Panc1 (cell line): Measurements from ENCODE around the gene CATSPERE. TPM values are rescaled to one million over a fixed set of nuclear protein-coding genes. Genes with fewer than 3 reads are reported as not detected.

Source experiments
- ATAC-seq: fragments of 200-7000 bp; cut with Tn5 transposase; 2 replicates; pipeline ENCODE4 v1.9.1; 2020; ENCODE audit warnings: mild to moderate bottlenecking, moderate library complexity
- BruUV-seq: library from RNA; stranded (reverse); fragments of 400-500 nt; replicated peaks from 2 replicates; lab custom pipeline; 2021; lab: Mats Ljungman, UMichigan
- CTCF ChIA-PET: fragments of 300-600 bp; sonication (Branson Sonifier 250); formaldehyde crosslinking; loops from one replicate; lab custom pipeline; 2022; ENCODE audit warnings: antibody characterized with exemption; lab: Charles Lee
- POLR2A ChIA-PET: fragments of 300-600 bp; sonication (Branson Sonifier 250); formaldehyde crosslinking; loops from one replicate; lab custom pipeline; 2022; ENCODE audit warnings: antibody characterized with exemption; lab: Charles Lee
- DNase-seq: peaks from one replicate; pipeline ENCODE4 v3.0.0-alpha.2; 2010; ENCODE audit warnings: low read depth, low spot score
- H3K27ac ChIP-seq: 2 replicates; pipeline ENCODE4 v1.5.1; 2011; ENCODE audit warnings: mild to moderate bottlenecking, low read length, inconsistent platforms
- H3K27me3 ChIP-seq: fragments of 200-500 bp; sonication (Bioruptor generic); 2 replicates; pipeline ENCODE4 v1.6.0; 2014; ENCODE audit warnings: low read length, inconsistent platforms; ENCODE audit not compliant: control insufficient read depth, insufficient read depth
- H3K36me3 ChIP-seq: fragments of 200-500 bp; sonication (Bioruptor generic); 2 replicates; pipeline ENCODE4 v1.5.1; 2014; ENCODE audit warnings: inconsistent platforms, mild to moderate bottlenecking, low read length, moderate library complexity; ENCODE audit not compliant: control insufficient read depth, insufficient read depth
- H3K4me1 ChIP-seq: 2 replicates; pipeline ENCODE4 v1.5.1; 2011; ENCODE audit warnings: inconsistent platforms, mild to moderate bottlenecking, low read length, moderate library complexity; ENCODE audit not compliant: control insufficient read depth, insufficient read depth
- H3K4me3 ChIP-seq, 2 experiments: 2 replicates each; pipeline ENCODE4 v1.5.1; 2011 to 2012; ENCODE audit warnings: low read depth in 2 of 2, low read length in 2 of 2, mild to moderate bottlenecking in 2 of 2, inconsistent platforms in 1 of 2, moderate library complexity in 1 of 2
- H3K9me3 ChIP-seq: fragments of 200-500 bp; sonication (Bioruptor generic); 2 replicates; pipeline ENCODE4 v1.5.1; 2014; ENCODE audit warnings: low read depth, mild to moderate bottlenecking, inconsistent platforms, low read length, moderate library complexity; ENCODE audit not compliant: control insufficient read depth, insufficient read depth
- POLR2AphosphoS5 ChIP-seq: IDR thresholded peaks from 2 replicates; pipeline ENCODE4 v1.6.1; 2012; ENCODE audit warnings: mild to moderate bottlenecking, low read depth, low read length, moderate library complexity
- SIN3A ChIP-seq: IDR thresholded peaks from 2 replicates; pipeline ENCODE4 v1.6.1; 2012; ENCODE audit warnings: low read depth, mild to moderate bottlenecking, low read length, moderate library complexity, borderline replicate concordance; ENCODE audit not compliant: insufficient read depth
- TCF7L2 ChIP-seq: IDR thresholded peaks from 2 replicates; pipeline ENCODE4 v1.6.1; 2011; ENCODE audit warnings: mild to moderate bottlenecking, low read depth, low read length, inconsistent platforms
- in situ Hi-C: cut with HindIII; loops from 2 replicates; pipeline ENCODE4 v1.10.0; 2016; ENCODE audit warnings: low sequenced_read_pairs, low pct_unique_long_range_greater_than_20kb
- intact Hi-C: fragments of 100-400 bp; cut with micrococcal nuclease; formaldehyde crosslinking; loops from one replicate; pipeline ENCODE4 v1.10.0; 2022; ENCODE audit not compliant: unreplicated experiment
- total RNA-seq: library from RNA; stranded (reverse); gene quantifications from one replicate; pipeline ENCODE4 v1.2.1, GENCODE V29; 2021; ENCODE audit not compliant: unreplicated experiment
- TF ChIP-seq, protein P1 (sequence below), 2 experiments: IDR thresholded peaks; 2 replicates each; pipeline ENCODE4 v1.6.1; 2011 to 2012; ENCODE audit warnings: low read depth in 2 of 2, control low read depth in 1 of 2, low read length in 1 of 2, mild to moderate bottlenecking in 1 of 2, moderate library complexity in 1 of 2; ENCODE audit not compliant: insufficient read depth in 1 of 2
- TF ChIP-seq, protein P2 (sequence below): fragments of 450-650 bp; IDR thresholded peaks from 2 replicates; pipeline ENCODE4 v1.5.1; 2017; ENCODE audit warnings: mild to moderate bottlenecking

The CATSPERE gene
- total RNA-seq, 1 experiment from 2014 or later = 0.31 TPM

DNA sequence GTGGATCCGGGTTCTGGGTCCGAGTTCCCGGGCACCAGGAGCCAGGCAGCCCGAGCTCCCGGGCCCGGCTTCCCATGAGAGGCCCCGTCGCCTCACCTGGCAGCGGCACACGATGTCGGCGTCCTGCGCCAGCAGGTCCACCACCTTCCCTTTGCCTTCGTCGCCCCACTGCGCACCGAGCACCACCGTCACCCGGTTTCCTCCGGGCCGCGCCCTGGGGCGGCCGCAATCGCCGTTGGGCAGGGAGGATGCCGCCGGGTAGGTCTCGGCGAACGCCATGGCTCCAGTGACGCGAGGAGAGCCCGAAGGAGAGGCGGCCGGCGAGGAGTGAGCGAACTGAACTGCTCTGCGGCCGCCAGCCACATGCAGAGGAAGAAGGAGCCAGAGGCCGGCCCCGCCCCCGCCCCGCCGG lies 9.5 kb upstream of the CATSPERE start, which contains the start of gene ADSS2:
ADSS2 (minus strand) TSS at position 371 of the 412 bp plus-strand sequence; CDS start at position 279, 92 bp downstream.
- in situ Hi-C loops = no loop called here
- no TSS peak for BruUV-seq
- ATAC-seq = peak; percentile 57

DNA sequence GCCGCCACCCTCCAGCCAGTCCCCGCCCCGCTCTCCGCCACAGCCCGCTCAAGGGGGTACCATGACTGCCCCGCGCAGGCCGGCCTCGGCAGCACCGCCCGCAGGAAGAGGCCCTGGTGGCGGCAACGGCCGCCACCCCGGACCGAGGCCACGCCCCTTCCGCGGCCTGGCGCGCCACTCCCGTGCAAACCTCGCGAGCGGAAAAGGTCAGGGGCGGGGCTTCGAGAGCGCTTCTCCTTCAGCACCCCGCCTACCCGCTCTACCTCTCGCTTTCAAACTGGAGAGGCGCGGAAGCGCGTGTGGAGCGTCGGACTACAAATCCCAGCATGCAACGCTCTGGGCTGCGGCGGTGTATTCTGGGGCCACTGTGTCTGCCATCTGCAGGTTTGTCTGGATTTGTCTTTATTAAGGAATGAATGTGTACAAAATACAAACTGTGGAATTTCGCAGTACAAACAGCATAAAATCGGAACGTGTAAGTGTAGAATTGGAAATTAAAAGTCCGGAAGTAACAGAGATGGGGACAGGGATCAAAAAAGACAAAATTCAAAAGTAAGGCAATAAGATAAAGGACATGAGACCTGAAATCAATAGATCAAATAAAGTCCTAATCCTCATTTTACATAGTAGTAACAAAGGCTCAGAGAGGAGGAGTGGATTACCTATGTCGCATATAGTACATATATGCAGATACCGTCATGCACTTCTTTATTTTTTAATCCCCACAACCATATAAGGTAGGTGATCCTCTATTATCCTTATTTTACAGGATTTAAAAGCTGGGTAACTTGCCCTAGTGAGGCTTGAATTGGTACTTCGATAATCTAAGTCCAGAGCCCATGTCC lies 8.9 kb upstream of the CATSPERE start:
- Histone ChIP-seq H3K27ac (peak overlapping the region; percentile 94), H3K27me3 (no peaks in the 10 kb centered on the region), H3K4me3 (peak overlapping the region; percentile 35 to 99), H3K36me3 (no peaks in the 10 kb centered on the region; the same call in none of the 2 replicates), H3K9me3 (peaks cover 4% of the 10 kb centered on the region; the same call in 1 of the 2 replicates), H3K4me1 (peaks cover 16% of the 10 kb centered on the region)
- intact Hi-C loops = no loop called here
- no TSS peak for BruUV-seq
- TF ChIP-seq, protein P1, sequence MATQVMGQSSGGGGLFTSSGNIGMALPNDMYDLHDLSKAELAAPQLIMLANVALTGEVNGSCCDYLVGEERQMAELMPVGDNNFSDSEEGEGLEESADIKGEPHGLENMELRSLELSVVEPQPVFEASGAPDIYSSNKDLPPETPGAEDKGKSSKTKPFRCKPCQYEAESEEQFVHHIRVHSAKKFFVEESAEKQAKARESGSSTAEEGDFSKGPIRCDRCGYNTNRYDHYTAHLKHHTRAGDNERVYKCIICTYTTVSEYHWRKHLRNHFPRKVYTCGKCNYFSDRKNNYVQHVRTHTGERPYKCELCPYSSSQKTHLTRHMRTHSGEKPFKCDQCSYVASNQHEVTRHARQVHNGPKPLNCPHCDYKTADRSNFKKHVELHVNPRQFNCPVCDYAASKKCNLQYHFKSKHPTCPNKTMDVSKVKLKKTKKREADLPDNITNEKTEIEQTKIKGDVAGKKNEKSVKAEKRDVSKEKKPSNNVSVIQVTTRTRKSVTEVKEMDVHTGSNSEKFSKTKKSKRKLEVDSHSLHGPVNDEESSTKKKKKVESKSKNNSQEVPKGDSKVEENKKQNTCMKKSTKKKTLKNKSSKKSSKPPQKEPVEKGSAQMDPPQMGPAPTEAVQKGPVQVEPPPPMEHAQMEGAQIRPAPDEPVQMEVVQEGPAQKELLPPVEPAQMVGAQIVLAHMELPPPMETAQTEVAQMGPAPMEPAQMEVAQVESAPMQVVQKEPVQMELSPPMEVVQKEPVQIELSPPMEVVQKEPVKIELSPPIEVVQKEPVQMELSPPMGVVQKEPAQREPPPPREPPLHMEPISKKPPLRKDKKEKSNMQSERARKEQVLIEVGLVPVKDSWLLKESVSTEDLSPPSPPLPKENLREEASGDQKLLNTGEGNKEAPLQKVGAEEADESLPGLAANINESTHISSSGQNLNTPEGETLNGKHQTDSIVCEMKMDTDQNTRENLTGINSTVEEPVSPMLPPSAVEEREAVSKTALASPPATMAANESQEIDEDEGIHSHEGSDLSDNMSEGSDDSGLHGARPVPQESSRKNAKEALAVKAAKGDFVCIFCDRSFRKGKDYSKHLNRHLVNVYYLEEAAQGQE (IDR thresholded peaks at IDR 0.05; ENCODE audit: insufficient read depth in 1 of 2, low read depth in 2 of 2, low read length in 1 of 2) = no peak
- TF ChIP-seq, protein P2, sequence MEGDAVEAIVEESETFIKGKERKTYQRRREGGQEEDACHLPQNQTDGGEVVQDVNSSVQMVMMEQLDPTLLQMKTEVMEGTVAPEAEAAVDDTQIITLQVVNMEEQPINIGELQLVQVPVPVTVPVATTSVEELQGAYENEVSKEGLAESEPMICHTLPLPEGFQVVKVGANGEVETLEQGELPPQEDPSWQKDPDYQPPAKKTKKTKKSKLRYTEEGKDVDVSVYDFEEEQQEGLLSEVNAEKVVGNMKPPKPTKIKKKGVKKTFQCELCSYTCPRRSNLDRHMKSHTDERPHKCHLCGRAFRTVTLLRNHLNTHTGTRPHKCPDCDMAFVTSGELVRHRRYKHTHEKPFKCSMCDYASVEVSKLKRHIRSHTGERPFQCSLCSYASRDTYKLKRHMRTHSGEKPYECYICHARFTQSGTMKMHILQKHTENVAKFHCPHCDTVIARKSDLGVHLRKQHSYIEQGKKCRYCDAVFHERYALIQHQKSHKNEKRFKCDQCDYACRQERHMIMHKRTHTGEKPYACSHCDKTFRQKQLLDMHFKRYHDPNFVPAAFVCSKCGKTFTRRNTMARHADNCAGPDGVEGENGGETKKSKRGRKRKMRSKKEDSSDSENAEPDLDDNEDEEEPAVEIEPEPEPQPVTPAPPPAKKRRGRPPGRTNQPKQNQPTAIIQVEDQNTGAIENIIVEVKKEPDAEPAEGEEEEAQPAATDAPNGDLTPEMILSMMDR = peak; percentile 81
- in situ Hi-C loops = no loop called here
- ATAC-seq (peak; percentile 98), DNase-seq (peak; percentile 97)
- ChIA-PET POLR2A (no interaction called here), CTCF (no interaction called here)

More for the DNA sequence above, 9.5 kb upstream of the CATSPERE start, which contains the start of gene ADSS2:
- Histone ChIP-seq H3K36me3 (no peaks in the 10 kb centered on the region; the same call in none of the 2 replicates), H3K27ac (peak within 1 kb of the TSS; percentile 94), H3K9me3 (peaks cover 4% of the 10 kb centered on the region; the same call in 1 of the 2 replicates), H3K4me3 (peak within 1 kb of the TSS; percentile 87 to 99), H3K27me3 (no peaks in the 10 kb centered on the region), H3K4me1 (peaks cover 16% of the 10 kb centered on the region)
- ChIA-PET POLR2A (no interaction called here), CTCF (no interaction called here)
- no peak for DNase-seq
- TF ChIP-seq, protein P2 = no peak
- TF ChIP-seq POLR2AphosphoS5 = no peak; the same call in 1 of the 2 replicates
- no peak for TF ChIP-seq TCF7L2
- TF ChIP-seq, protein P1 (IDR thresholded peaks at IDR 0.05; ENCODE audit: insufficient read depth in 1 of 2, low read depth in 2 of 2, low read length in 1 of 2) = no peak
- TF ChIP-seq SIN3A = no peak
- intact Hi-C loops = no loop called here
